Neural progenitor cell (in vitro differentiated cells): ENCODE measurements around the gene ADAM8. TPM values are rescaled to one million over a fixed set of nuclear protein-coding genes. Genes with fewer than 3 reads are reported as not detected.
A peak's percentile ranks its signal among the peaks of the same experiment; 100 is the strongest.

ENCODE experiments used
- DNase-seq: peaks from one replicate; pipeline ENCODE4 v3.0.0-alpha.2; 2016; ENCODE audit warnings: low spot score
- H2AFZ ChIP-seq: fragments of 200-600 bp; sonication (generic); replicated peaks from 2 replicates; pipeline ENCODE4 v1.6.1; 2016; ENCODE audit warnings: antibody characterized with exemption
- H3F3A ChIP-seq: fragments of 200-600 bp; sonication (generic); 2 replicates; pipeline ENCODE4 v1.6.1; 2016; ENCODE audit warnings: antibody characterized with exemption, low read depth
- H3K27ac ChIP-seq: fragments of 200-600 bp; sonication (generic); 2 replicates; pipeline ENCODE4 v1.5.1; 2016; ENCODE audit warnings: mild to moderate bottlenecking
- H3K27me3 ChIP-seq: fragments of 200-600 bp; sonication (generic); 2 replicates; pipeline ENCODE4 v1.6.1; 2016; ENCODE audit warnings: mild to moderate bottlenecking, moderate library complexity
- H3K36me3 ChIP-seq: fragments of 200-600 bp; sonication (generic); 2 replicates; pipeline ENCODE4 v1.5.1; 2016
- H3K4me1 ChIP-seq: fragments of 200-600 bp; sonication (generic); 2 replicates; pipeline ENCODE4 v1.6.1; 2016; ENCODE audit warnings: mixed run types
- H3K4me2 ChIP-seq: fragments of 200-600 bp; sonication (generic); 2 replicates; pipeline ENCODE4 v1.6.1; 2016
- H3K4me3 ChIP-seq: fragments of 200-600 bp; sonication (generic); 2 replicates; pipeline ENCODE4 v1.5.1; 2016
- H3K79me2 ChIP-seq: fragments of 200-600 bp; sonication (generic); 2 replicates; pipeline ENCODE4 v1.6.1; 2016; ENCODE audit warnings: low read depth
- H3K9ac ChIP-seq: fragments of 200-600 bp; sonication (generic); 2 replicates; pipeline ENCODE4 v1.6.1; 2016
- H3K9me3 ChIP-seq: fragments of 200-600 bp; sonication (generic); 2 replicates; pipeline ENCODE4 v1.5.1; 2016; ENCODE audit warnings: low read depth
- H4K20me1 ChIP-seq: fragments of 200-600 bp; sonication (generic); 2 replicates; pipeline ENCODE4 v1.6.1; 2016; ENCODE audit warnings: low read depth
- H3K27ac Mint-ChIP-seq: 3 replicates; pipeline ENCODE4 v1.8.0; 2021; ENCODE audit warnings: mixed read lengths
- H3K27me3 Mint-ChIP-seq: 2 replicates; pipeline ENCODE4 v1.8.0; 2022; ENCODE audit warnings: low read depth, mild to moderate bottlenecking, inconsistent platforms, moderate library complexity, mixed read lengths; ENCODE audit not compliant: insufficient read depth
- H3K36me3 Mint-ChIP-seq: 3 replicates; pipeline ENCODE4 v1.8.0; 2021; ENCODE audit warnings: mixed read lengths
- H3K4me1 Mint-ChIP-seq: 3 replicates; pipeline ENCODE4 v1.8.0; 2021; ENCODE audit warnings: mixed read lengths
- H3K4me3 Mint-ChIP-seq: 3 replicates; pipeline ENCODE4 v1.8.0; 2021; ENCODE audit warnings: mild to moderate bottlenecking, moderate library complexity, mixed read lengths
- H3K9me3 Mint-ChIP-seq: 3 replicates; pipeline ENCODE4 v1.8.0; 2020; ENCODE audit warnings: mixed read lengths
- EZH2 ChIP-seq: fragments of 200-600 bp; sonication (generic); IDR thresholded peaks from 2 replicates; pipeline ENCODE4 v1.6.1; 2017; ENCODE audit warnings: antibody characterized with exemption, mild to moderate bottlenecking, moderate library complexity
- EZH2phosphoT487 ChIP-seq: fragments of 200-600 bp; sonication (generic); IDR thresholded peaks from 2 replicates; pipeline ENCODE4 v1.6.1; 2017; ENCODE audit warnings: antibody characterized with exemption
- total RNA-seq: library from RNA; depleted of rRNA; stranded (reverse); fragments of >200 nt; gene quantifications from 2 replicates; pipeline ENCODE4 v1.2.3, GENCODE V29; 2015; ENCODE audit warnings: low replicate concordance
- TF ChIP-seq, protein P1 (sequence below): fragments of 200-600 bp; sonication (generic); IDR thresholded peaks from 2 replicates; pipeline ENCODE4 v1.5.1; 2017; ENCODE audit warnings: antibody characterized with exemption, mild to moderate bottlenecking

ADAM8 gene
- total RNA-seq, 1 donor from 2014 or later: 3.3 TPM

DNA sequence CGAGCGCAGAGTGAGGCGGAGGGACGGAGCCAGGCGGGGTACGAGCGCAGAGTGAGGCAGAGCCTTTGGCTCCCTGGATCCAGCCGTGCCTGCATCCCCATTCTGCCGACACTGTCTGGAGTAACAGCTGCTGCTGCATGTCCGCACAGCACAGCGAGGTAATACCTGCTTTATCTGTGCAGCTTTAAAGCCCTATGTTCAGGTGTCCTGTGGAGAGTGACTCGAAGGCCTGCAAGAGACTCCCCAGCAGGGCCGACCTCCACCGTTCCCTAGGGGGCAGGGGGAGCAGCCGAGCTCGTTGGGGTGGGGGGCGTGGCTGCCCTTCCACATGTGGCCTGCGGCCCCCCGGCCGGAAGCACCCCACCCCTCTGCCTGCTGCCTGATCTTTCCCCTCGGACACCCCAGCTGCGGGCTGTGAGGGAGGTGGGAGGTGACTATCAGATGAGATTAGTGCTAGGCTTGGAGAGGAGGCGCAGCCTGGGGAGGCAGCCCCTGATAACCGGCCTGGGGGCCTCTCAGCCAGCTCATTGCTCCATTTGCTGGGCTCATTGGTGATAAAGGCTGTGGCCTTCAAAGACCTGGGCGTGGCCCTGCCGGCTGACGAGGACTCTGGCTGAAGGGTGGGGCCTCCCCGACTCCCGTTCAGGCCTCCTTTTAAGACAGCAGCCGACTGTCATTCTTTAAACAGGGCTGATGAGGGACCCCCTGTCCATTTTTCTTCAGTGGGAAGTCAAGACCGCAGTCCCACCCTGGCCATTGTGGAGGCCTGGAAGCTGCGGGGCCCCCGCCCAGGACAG lies 31.0 kb downstream of the ADAM8 start:
- Histone ChIP-seq H3F3A (peaks cover 4% of the 10 kb centered on the region), H3K36me3 (no peaks in the 10 kb centered on the region), H3K27ac (no peak overlapping the region), H3K27me3 (peaks cover 10% of the 10 kb centered on the region), H3K79me2 (no peaks in the 10 kb centered on the region), H3K9ac (no peak overlapping the region), H3K9me3 (no peaks in the 10 kb centered on the region), H3K4me1 (peaks cover 17% of the 10 kb centered on the region), H3K4me2 (no peak overlapping the region), H3K4me3 (no peak overlapping the region), H4K20me1 (no peaks in the 10 kb centered on the region), H2AFZ (no peak overlapping the region)
- TF ChIP-seq, protein P1, sequence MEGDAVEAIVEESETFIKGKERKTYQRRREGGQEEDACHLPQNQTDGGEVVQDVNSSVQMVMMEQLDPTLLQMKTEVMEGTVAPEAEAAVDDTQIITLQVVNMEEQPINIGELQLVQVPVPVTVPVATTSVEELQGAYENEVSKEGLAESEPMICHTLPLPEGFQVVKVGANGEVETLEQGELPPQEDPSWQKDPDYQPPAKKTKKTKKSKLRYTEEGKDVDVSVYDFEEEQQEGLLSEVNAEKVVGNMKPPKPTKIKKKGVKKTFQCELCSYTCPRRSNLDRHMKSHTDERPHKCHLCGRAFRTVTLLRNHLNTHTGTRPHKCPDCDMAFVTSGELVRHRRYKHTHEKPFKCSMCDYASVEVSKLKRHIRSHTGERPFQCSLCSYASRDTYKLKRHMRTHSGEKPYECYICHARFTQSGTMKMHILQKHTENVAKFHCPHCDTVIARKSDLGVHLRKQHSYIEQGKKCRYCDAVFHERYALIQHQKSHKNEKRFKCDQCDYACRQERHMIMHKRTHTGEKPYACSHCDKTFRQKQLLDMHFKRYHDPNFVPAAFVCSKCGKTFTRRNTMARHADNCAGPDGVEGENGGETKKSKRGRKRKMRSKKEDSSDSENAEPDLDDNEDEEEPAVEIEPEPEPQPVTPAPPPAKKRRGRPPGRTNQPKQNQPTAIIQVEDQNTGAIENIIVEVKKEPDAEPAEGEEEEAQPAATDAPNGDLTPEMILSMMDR: no peak
- no peak for TF ChIP-seq EZH2phosphoT487
- TF ChIP-seq EZH2: no peak
- H3K4me3 Mint-ChIP-seq: no peak overlapping the region
- DNase-seq: peak; percentile 42
- H3K36me3 Mint-ChIP-seq: no peaks in the 10 kb centered on the region
- peaks cover 19% of the 10 kb centered on the region for H3K27me3 Mint-ChIP-seq
- peaks cover 22% of the 10 kb centered on the region for H3K4me1 Mint-ChIP-seq
- H3K9me3 Mint-ChIP-seq: no peaks in the 10 kb centered on the region
- H3K27ac Mint-ChIP-seq: no peak overlapping the region

DNA sequence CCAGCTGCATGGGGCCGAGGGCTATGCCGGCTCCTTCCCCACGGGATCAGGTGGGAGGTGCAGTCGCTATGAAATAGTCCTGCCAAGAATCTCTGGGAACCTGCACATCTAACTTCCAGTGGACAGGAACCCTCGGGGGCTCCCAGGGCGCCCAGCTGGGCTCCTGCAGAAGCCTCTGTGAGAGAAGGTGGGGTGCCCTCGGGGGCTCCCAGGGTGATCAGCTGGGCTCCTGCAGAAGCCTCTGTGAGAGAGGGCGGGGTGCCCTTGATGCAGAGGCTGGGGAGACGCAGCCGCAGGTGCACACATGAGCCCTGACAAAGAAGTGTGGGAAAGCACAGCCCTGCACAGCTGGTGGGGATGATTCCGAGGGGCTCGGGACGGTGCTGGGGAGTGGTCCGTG lies 33.1 kb downstream of the ADAM8 start:
- Histone ChIP-seq H3K4me1 (peaks cover 22% of the 10 kb centered on the region), H4K20me1 (no peaks in the 10 kb centered on the region), H3K9ac (no peak overlapping the region), H3K4me2 (no peak overlapping the region), H3K27ac (no peak overlapping the region), H3K36me3 (no peaks in the 10 kb centered on the region), H3F3A (peaks cover 9% of the 10 kb centered on the region), H3K9me3 (no peaks in the 10 kb centered on the region), H3K27me3 (peaks cover 27% of the 10 kb centered on the region), H3K79me2 (no peaks in the 10 kb centered on the region), H2AFZ (no peak overlapping the region), H3K4me3 (no peak overlapping the region)
- Mint-ChIP-seq H3K27me3 (peaks cover 25% of the 10 kb centered on the region), H3K9me3 (peaks cover 3% of the 10 kb centered on the region), H3K36me3 (no peaks in the 10 kb centered on the region), H3K4me3 (no peak overlapping the region), H3K4me1 (peaks cover 17% of the 10 kb centered on the region), H3K27ac (no peak overlapping the region)
- DNase-seq: no peak
- TF ChIP-seq EZH2 (no peak), EZH2phosphoT487 (no peak)
- TF ChIP-seq, protein P1: no peak

DNA sequence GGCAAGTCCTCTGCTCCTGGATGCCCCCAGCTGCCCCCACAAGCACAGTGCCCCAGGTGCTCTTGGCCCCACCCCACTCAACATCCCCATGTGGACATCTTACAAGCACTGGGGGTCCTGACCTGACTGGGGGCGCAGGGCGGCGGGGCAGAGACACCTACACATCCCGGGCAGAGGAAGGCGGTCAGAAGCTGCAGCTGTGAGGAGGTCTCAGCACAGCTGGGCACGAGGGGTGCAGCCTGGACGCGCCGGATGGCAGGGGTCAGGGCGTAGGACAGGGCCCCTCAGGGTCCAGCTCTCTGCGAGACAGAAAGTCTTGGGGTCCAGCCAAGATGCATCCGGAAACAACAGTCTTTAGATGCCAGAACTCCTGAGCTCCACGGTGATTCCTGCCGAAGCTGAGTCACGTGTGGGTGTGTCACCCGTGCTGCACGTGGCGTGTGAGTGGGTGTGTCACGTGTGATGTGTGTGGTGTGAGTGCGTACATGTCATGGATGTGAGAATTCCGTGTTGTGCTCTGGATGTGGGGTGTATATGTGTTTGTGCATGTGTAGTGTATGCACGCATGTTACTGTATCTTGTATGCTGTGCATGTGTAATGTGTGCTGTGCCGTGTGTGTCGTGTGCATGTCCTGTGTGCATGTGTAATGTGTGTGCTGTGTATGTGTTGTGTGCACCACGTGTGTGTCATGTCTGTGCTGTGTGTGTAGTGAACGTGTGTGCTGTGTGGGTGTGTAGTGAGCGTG lies 33.9 kb downstream of the ADAM8 start:
- Histone ChIP-seq H3K27me3 (peaks cover 35% of the 10 kb centered on the region), H3K4me2 (no peak overlapping the region), H3K4me1 (peaks cover 30% of the 10 kb centered on the region), H3K36me3 (no peaks in the 10 kb centered on the region), H3K27ac (no peak overlapping the region), H3F3A (peaks cover 13% of the 10 kb centered on the region), H3K9me3 (no peaks in the 10 kb centered on the region), H3K9ac (no peak overlapping the region), H4K20me1 (no peaks in the 10 kb centered on the region), H3K79me2 (no peaks in the 10 kb centered on the region), H3K4me3 (no peak overlapping the region), H2AFZ (no peak overlapping the region)
- no peak for DNase-seq
- peak overlapping the region; percentile 62 for H3K4me3 Mint-ChIP-seq
- peaks cover 21% of the 10 kb centered on the region for H3K4me1 Mint-ChIP-seq
- peaks cover 32% of the 10 kb centered on the region for H3K27me3 Mint-ChIP-seq
- H3K9me3 Mint-ChIP-seq: peaks cover 3% of the 10 kb centered on the region
- H3K27ac Mint-ChIP-seq: peak overlapping the region; percentile 55
- no peaks in the 10 kb centered on the region for H3K36me3 Mint-ChIP-seq
- TF ChIP-seq EZH2phosphoT487 (no peak), EZH2 (no peak)
- TF ChIP-seq, protein P1: no peak
